Liver (tissue), 9 donors: Measurements from ENCODE around the gene TMEM232. TPM values are rescaled to one million over a fixed set of nuclear protein-coding genes. Genes with fewer than 3 reads are reported as not detected.

ENCODE experiments used
- DNase-seq: peaks from one replicate; pipeline ENCODE4 v3.0.0-alpha.2; 2017; ENCODE audit warnings: low spot score
- H3K27ac ChIP-seq, 2 donors: one replicate each; pipeline ENCODE4 v1.7.0; 2013; ENCODE audit warnings: inconsistent platforms in 2 of 2, low read length in 2 of 2, control low read depth in 1 of 2, low read depth in 1 of 2, mild to moderate bottlenecking in 1 of 2
- H3K27me3 ChIP-seq, 4 donors: one replicate each; pipeline versions ENCODE4 v1.6.1 to v1.7.0; 2013; ENCODE audit warnings: low read length in 3 of 4, inconsistent platforms in 1 of 4, mild to moderate bottlenecking in 1 of 4, moderate library complexity in 1 of 4; ENCODE audit not compliant: control insufficient read depth in 4 of 4, insufficient read depth in 4 of 4
- H3K36me3 ChIP-seq, 4 donors: one replicate each; pipeline versions ENCODE4 v1.6.1 to v1.7.0; 2013; ENCODE audit warnings: low read length in 3 of 4, mild to moderate bottlenecking in 3 of 4, low read depth in 1 of 4, moderate library complexity in 1 of 4; ENCODE audit not compliant: control insufficient read depth in 4 of 4, insufficient read depth in 3 of 4
- H3K4me1 ChIP-seq, 4 donors: one replicate each; pipeline versions ENCODE4 v1.6.1 to v1.7.0; 2013; ENCODE audit warnings: low read length in 3 of 4, mild to moderate bottlenecking in 3 of 4, moderate library complexity in 1 of 4; ENCODE audit not compliant: control insufficient read depth in 4 of 4, insufficient read depth in 4 of 4
- H3K4me3 ChIP-seq, 3 donors: one replicate each; pipeline versions ENCODE4 v1.6.1 to v1.7.0; 2013; ENCODE audit warnings: low read length in 3 of 3, control low read depth in 1 of 3, low read depth in 1 of 3, mild to moderate bottlenecking in 1 of 3
- H3K9ac ChIP-seq, 2 donors: one replicate each; pipeline ENCODE4 v1.7.0; 2013; ENCODE audit warnings: low read length in 2 of 2, mild to moderate bottlenecking in 2 of 2, moderate library complexity in 2 of 2, control low read depth in 1 of 2, low read depth in 1 of 2
- H3K9me3 ChIP-seq, 4 donors: one replicate each; pipeline versions ENCODE4 v1.6.1 to v1.7.0; 2013; ENCODE audit warnings: low read length in 3 of 4; ENCODE audit not compliant: control insufficient read depth in 4 of 4
- EGR1 ChIP-seq, 2 donors: IDR thresholded peaks; 2 replicates each; pipeline ENCODE4 v1.6.1; 2016 to 2018; ENCODE audit warnings: antibody characterized with exemption in 2 of 2, low read depth in 2 of 2
- FOXA2 ChIP-seq: IDR thresholded peaks from 2 replicates; pipeline ENCODE4 v1.6.1; 2016; ENCODE audit warnings: antibody characterized with exemption
- GABPA ChIP-seq, 2 donors: IDR thresholded peaks in 1 of 2; conservative IDR thresholded peaks in 1 of 2; 2 replicates each; pipeline ENCODE4 v1.6.1; 2016; ENCODE audit warnings: antibody characterized with exemption in 2 of 2, mild to moderate bottlenecking in 1 of 2, moderate library complexity in 1 of 2
- HNF4A ChIP-seq, 2 donors: conservative IDR thresholded peaks; 2 replicates each; pipeline ENCODE4 v1.6.1; 2016; ENCODE audit warnings: antibody characterized with exemption in 2 of 2, mild to moderate bottlenecking in 2 of 2
- HNF4G ChIP-seq: IDR thresholded peaks from 2 replicates; pipeline ENCODE4 v1.6.1; 2016; ENCODE audit warnings: antibody characterized with exemption
- JUND ChIP-seq, 2 donors: IDR thresholded peaks; 2 replicates each; pipeline ENCODE4 v1.6.1; 2016; ENCODE audit warnings: antibody characterized with exemption in 2 of 2
- NR2F2 ChIP-seq: IDR thresholded peaks from 2 replicates; pipeline ENCODE4 v1.6.1; 2016; ENCODE audit warnings: antibody characterized with exemption
- RXRA ChIP-seq, 2 donors: IDR thresholded peaks; 2 replicates each; pipeline ENCODE4 v1.6.1; 2017 to 2018; ENCODE audit warnings: antibody characterized with exemption in 2 of 2, mild to moderate bottlenecking in 1 of 2
- SP1 ChIP-seq: IDR thresholded peaks from 2 replicates; pipeline ENCODE4 v1.6.1; 2018; ENCODE audit warnings: antibody characterized with exemption, mild to moderate bottlenecking
- TAF1 ChIP-seq: conservative IDR thresholded peaks from 2 replicates; pipeline ENCODE4 v1.6.1; 2016; ENCODE audit warnings: antibody characterized with exemption, mild to moderate bottlenecking
- WGBS: extraction: QIAGEN DNeasy Blood & Tissue Kit; methylation state at CpG from one replicate; pipeline ENCODE4 v1.1.7; 2013; 5-methylcytosine and 5-hydroxymethylcytosine counted together
- polyA plus RNA-seq, 2 donors: library from polyadenylated mRNA; stranded (reverse) in 1 of 2; unstranded in 1 of 2; fragments of 200-250 nt in 1 of 2; fragments of >200 nt in 1 of 2; fragmentation: Nextera tagmentation in 1 of 2; extraction: Ambion mirVana in 1 of 2; gene quantifications; one replicate each; pipeline versions ENCODE4 v1.2.1 to v1.2.3, GENCODE V29; 2013 to 2015
- total RNA-seq, 2 donors: library from RNA; depleted of rRNA; stranded (reverse); fragments of >200 nt; gene quantifications; one replicate each; pipeline ENCODE4 v1.2.3, GENCODE V29; 2014
- TF ChIP-seq, protein P1 (sequence below): IDR thresholded peaks from 2 replicates; pipeline ENCODE4 v1.6.1; 2016; ENCODE audit warnings: antibody characterized with exemption
- TF ChIP-seq, protein P2 (sequence below): IDR thresholded peaks from 2 replicates; pipeline ENCODE4 v1.6.1; 2016; ENCODE audit warnings: antibody characterized with exemption
- TF ChIP-seq, protein P3 (sequence below): fragments of 150-350 bp; IDR thresholded peaks from 2 replicates; pipeline ENCODE4 v1.5.1; 2017; ENCODE audit warnings: improper control_type of control experiment, low read depth, low read length; ENCODE audit not compliant: missing input control
- TF ChIP-seq, protein P4 (sequence below): IDR thresholded peaks from 2 replicates; pipeline ENCODE4 v1.6.1; 2016; ENCODE audit warnings: antibody characterized with exemption, mild to moderate bottlenecking
- donor health status: healthy.
- donor health status: healthy.
- donor health status: healthy.
- donor health status: healthy.
- donor health status: healthy.

TMEM232 gene
- total and polyA plus RNA-seq, 4 donors = 0.39 to 2.5 (median 1.0) TPM

DNA sequence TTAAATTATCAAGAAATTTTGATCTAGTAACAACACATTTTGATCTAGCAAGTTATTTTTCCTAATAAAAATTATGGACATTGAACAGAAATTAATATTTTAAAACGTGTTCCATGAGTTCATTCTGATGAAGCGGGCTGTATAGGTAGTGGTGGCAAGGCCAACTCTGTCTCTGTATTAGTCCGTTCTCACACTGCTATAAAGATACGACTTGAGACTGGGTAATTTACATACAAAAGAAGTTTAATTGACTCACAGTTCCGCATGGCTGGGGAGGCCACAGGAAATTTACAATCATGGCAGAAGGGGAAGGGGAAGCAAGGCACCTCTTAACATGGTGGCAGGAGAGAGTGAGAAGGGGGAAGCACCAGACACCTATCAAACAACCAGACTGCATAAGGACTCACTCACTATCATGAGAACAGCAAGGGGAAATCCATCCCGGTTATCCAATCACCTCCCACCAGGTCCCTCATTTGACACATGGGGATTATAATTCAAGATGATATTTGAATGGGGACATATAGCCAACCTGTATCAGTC, 61.2 kb downstream of the TMEM232 start:
- no peaks in the 10 kb centered on the region for H3K27me3 ChIP-seq
- no peak overlapping the region for H3K9ac ChIP-seq
- no peaks in the 10 kb centered on the region for H3K4me1 ChIP-seq
- no peak for DNase-seq
- WGBS = 76% methylated on average over 6 of the region's 6 CpGs
- H3K9me3 ChIP-seq = no peaks in the 10 kb centered on the region
- no peak overlapping the region for H3K27ac ChIP-seq
- TF ChIP-seq RXRA (IDR thresholded peaks at IDR 0.05) (no peak), NR2F2 (no peak), EGR1 (IDR thresholded peaks at IDR 0.05; ENCODE audit: low read depth in 2 of 2) (no peak), HNF4A (conservative IDR thresholded peaks at IDR 0.05) (no peak), HNF4G (no peak), SP1 (no peak), TAF1 (no peak), JUND (IDR thresholded peaks at IDR 0.05) (no peak), GABPA (IDR thresholded peaks at IDR 0.05 in 1 of 2, conservative IDR thresholded peaks at IDR 0.05 in 1 of 2) (no peak), FOXA2 (no peak)
- TF ChIP-seq, protein P1, sequence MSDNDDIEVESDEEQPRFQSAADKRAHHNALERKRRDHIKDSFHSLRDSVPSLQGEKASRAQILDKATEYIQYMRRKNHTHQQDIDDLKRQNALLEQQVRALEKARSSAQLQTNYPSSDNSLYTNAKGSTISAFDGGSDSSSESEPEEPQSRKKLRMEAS = no peak
- TF ChIP-seq, protein P2, sequence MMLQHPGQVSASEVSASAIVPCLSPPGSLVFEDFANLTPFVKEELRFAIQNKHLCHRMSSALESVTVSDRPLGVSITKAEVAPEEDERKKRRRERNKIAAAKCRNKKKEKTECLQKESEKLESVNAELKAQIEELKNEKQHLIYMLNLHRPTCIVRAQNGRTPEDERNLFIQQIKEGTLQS = no peak
- TF ChIP-seq, protein P3, sequence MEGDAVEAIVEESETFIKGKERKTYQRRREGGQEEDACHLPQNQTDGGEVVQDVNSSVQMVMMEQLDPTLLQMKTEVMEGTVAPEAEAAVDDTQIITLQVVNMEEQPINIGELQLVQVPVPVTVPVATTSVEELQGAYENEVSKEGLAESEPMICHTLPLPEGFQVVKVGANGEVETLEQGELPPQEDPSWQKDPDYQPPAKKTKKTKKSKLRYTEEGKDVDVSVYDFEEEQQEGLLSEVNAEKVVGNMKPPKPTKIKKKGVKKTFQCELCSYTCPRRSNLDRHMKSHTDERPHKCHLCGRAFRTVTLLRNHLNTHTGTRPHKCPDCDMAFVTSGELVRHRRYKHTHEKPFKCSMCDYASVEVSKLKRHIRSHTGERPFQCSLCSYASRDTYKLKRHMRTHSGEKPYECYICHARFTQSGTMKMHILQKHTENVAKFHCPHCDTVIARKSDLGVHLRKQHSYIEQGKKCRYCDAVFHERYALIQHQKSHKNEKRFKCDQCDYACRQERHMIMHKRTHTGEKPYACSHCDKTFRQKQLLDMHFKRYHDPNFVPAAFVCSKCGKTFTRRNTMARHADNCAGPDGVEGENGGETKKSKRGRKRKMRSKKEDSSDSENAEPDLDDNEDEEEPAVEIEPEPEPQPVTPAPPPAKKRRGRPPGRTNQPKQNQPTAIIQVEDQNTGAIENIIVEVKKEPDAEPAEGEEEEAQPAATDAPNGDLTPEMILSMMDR = no peak
- TF ChIP-seq, protein P4, sequence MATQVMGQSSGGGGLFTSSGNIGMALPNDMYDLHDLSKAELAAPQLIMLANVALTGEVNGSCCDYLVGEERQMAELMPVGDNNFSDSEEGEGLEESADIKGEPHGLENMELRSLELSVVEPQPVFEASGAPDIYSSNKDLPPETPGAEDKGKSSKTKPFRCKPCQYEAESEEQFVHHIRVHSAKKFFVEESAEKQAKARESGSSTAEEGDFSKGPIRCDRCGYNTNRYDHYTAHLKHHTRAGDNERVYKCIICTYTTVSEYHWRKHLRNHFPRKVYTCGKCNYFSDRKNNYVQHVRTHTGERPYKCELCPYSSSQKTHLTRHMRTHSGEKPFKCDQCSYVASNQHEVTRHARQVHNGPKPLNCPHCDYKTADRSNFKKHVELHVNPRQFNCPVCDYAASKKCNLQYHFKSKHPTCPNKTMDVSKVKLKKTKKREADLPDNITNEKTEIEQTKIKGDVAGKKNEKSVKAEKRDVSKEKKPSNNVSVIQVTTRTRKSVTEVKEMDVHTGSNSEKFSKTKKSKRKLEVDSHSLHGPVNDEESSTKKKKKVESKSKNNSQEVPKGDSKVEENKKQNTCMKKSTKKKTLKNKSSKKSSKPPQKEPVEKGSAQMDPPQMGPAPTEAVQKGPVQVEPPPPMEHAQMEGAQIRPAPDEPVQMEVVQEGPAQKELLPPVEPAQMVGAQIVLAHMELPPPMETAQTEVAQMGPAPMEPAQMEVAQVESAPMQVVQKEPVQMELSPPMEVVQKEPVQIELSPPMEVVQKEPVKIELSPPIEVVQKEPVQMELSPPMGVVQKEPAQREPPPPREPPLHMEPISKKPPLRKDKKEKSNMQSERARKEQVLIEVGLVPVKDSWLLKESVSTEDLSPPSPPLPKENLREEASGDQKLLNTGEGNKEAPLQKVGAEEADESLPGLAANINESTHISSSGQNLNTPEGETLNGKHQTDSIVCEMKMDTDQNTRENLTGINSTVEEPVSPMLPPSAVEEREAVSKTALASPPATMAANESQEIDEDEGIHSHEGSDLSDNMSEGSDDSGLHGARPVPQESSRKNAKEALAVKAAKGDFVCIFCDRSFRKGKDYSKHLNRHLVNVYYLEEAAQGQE = no peak
- no peaks in the 10 kb centered on the region for H3K36me3 ChIP-seq
- H3K4me3 ChIP-seq = no peak overlapping the region

DNA sequence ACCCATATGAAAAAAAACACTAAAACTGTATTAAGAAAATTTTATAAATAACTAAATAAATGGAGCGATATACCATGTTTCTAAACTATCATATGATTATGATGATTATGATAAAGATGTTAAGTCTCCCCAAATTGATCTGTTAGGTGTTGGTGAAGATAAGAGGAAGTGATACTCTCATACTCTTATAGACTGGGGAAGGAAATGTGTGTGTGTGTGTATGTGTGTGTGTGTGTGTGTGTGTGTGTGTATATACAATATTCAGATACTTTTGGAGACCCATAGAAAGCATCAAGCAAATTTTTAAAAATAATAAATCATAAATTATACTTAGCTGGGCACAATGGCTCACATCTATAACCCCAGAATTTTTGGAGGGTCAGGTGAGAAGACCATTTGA, 62.9 kb downstream of the TMEM232 start:
- no peak for TF ChIP-seq HNF4G

More for the DNA sequence above, 62.9 kb downstream of the TMEM232 start:
- no peaks in the 10 kb centered on the region for H3K36me3 ChIP-seq
- no peak overlapping the region for H3K9ac ChIP-seq
- no peak for DNase-seq
- no peak overlapping the region for H3K27ac ChIP-seq
- no peaks in the 10 kb centered on the region for H3K27me3 ChIP-seq
- H3K4me3 ChIP-seq = no peak overlapping the region
- WGBS = 86% methylated on average over 1 of the region's 1 CpG
- H3K9me3 ChIP-seq = no peaks in the 10 kb centered on the region
- no peaks in the 10 kb centered on the region for H3K4me1 ChIP-seq
